ENCODE data around the gene ACSF2. TPM values are rescaled to one million over a fixed set of nuclear protein-coding genes. Genes with fewer than 3 reads are reported as not detected.

Gene ACSF2
- total RNA-seq, 2 donors from 2014 or later: 49.0 to 111 TPM

DNA sequence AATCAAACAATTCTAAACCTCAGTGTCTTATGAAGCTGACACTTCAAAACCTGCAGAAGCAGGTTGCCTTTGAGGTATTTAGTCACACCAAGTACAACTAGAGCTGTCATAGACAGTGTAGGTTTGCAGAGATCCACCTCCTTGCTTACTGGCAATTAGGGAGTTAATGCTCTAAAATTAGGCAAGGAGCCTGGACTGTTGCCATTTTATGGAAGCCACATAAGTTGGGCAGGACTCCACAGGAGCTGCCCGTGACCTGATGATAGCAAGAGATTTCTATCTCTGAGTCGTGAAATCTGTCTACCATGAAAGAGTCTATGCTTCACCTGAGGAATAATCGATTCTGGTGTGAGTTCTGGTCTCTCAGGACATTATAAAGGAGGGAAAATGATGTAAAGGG is 44.1 kb upstream of the ACSF2 start:
- intact Hi-C loops (cut with DNase I): no loop called here
- Histone ChIP-seq H3K27ac (no peak overlapping the region), H3K4me3 (no peak overlapping the region), H3K4me1 (replicated peaks) (no peaks in the 10 kb centered on the region), H3K9me3 (no peaks in the 10 kb centered on the region), H3K27me3 (replicated peaks; ENCODE audit: insufficient read depth) (no peaks in the 10 kb centered on the region), H3K36me3 (peaks cover 0 to 7% of the 10 kb centered on the region in 2 donors)
- DNase-seq (ENCODE audit: low spot score): no peak
- TF ChIP-seq POLR2AphosphoS5 (IDR thresholded peaks at IDR 0.05): no peak
- TF ChIP-seq, protein P1, sequence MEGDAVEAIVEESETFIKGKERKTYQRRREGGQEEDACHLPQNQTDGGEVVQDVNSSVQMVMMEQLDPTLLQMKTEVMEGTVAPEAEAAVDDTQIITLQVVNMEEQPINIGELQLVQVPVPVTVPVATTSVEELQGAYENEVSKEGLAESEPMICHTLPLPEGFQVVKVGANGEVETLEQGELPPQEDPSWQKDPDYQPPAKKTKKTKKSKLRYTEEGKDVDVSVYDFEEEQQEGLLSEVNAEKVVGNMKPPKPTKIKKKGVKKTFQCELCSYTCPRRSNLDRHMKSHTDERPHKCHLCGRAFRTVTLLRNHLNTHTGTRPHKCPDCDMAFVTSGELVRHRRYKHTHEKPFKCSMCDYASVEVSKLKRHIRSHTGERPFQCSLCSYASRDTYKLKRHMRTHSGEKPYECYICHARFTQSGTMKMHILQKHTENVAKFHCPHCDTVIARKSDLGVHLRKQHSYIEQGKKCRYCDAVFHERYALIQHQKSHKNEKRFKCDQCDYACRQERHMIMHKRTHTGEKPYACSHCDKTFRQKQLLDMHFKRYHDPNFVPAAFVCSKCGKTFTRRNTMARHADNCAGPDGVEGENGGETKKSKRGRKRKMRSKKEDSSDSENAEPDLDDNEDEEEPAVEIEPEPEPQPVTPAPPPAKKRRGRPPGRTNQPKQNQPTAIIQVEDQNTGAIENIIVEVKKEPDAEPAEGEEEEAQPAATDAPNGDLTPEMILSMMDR (IDR thresholded peaks at IDR 0.05): no peak
- WGBS: 19% methylated on average over 3 of the region's 3 CpGs

DNA sequence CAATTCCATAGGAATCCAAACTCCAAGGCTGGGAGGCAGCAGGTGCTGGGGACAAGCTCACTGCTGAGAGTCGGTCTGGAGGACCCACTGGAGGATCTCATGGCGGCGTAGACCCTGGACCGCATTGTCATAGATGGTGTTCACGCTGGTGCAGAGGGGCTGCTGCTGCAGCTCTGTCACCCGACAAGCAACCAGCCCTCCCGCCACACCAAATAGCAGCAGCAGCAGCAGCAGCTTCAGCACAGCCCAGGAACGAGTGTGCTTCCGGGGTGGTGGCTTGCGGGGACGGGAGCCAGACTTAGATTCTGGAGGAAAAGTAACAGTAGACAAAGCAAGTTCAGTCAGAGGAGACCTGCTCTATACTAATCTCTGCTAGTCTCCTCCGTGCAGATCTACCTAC is 43.1 kb upstream of the ACSF2 start:
- H3K4me3 ChIP-seq: no peak overlapping the region
- H3K9me3 ChIP-seq: no peaks in the 10 kb centered on the region
- intact Hi-C loops (cut with DNase I): no loop called here
- no peak for DNase-seq (ENCODE audit: low spot score)
- whole genome bisulfite sequencing: 89% methylated on average over 12 of the region's 12 CpGs
- peaks cover 0 to 7% of the 10 kb centered on the region in 2 donors for H3K36me3 ChIP-seq
- TF ChIP-seq, protein P1 (IDR thresholded peaks at IDR 0.05): no peak
- TF ChIP-seq POLR2A (IDR thresholded peaks at IDR 0.05): no peak
- TF ChIP-seq POLR2AphosphoS5 (IDR thresholded peaks at IDR 0.05): no peak
- no peaks in the 10 kb centered on the region for H3K27me3 ChIP-seq (replicated peaks; ENCODE audit: insufficient read depth)
- no peak overlapping the region for H3K27ac ChIP-seq
- H3K4me1 ChIP-seq (replicated peaks): no peaks in the 10 kb centered on the region

DNA sequence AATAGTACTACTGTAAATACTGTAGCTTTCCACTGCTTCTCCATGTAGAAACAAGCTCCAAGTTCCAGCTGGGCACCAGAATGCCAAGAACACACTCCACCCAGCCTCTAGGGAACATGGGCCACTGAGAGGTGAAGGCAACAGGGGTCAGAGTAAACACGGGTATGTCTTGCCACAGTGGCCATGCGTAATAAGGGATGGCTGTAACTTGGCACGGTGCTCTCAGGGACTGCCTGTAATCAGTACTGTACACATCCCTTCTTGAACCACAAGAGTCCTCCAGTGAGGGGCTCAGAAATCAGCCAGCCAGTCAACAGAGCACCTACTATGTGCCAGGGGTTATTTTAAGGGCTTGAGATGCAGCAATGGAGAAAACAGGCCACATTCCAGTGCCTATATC is 39.5 kb upstream of the ACSF2 start:
- Histone ChIP-seq H3K36me3 (peaks cover 0 to 16% of the 10 kb centered on the region in 2 donors), H3K4me1 (replicated peaks) (no peaks in the 10 kb centered on the region)
- intact Hi-C loops (cut with DNase I): no loop called here

DNA sequence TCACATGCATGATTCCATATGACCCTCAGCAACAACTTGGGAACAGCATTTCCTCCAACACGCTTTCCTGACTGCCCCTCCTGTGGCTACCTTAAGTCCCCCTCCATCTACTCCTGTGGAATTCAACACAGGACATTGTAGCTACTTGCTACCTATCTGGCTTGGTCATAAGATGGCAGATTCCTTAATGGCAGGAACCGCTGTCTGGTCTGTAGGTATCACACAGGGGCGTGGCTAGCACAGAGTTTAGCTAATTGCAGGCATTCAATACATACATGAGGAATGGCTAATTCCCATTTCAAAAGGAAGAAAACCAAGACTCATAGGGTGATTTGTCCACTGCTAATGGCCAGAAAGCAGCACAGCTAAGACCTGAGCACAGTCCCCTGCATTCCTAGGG is 37.3 kb upstream of the ACSF2 start:
- intact Hi-C loops (cut with DNase I): no loop called here
- Histone ChIP-seq H3K27me3 (replicated peaks; ENCODE audit: insufficient read depth) (no peaks in the 10 kb centered on the region), H3K9me3 (no peaks in the 10 kb centered on the region), H3K27ac (no peak overlapping the region), H3K4me3 (no peak overlapping the region), H3K36me3 (peaks cover 7 to 30% of the 10 kb centered on the region in 2 donors), H3K4me1 (replicated peaks) (no peaks in the 10 kb centered on the region)
- TF ChIP-seq, protein P1 (IDR thresholded peaks at IDR 0.05): no peak
- TF ChIP-seq POLR2A (IDR thresholded peaks at IDR 0.05) (no peak), POLR2AphosphoS5 (IDR thresholded peaks at IDR 0.05) (no peak)
- WGBS: 89% methylated on average over 3 of the region's 3 CpGs
- no peak for DNase-seq (ENCODE audit: low spot score)

More for the DNA sequence above, 39.5 kb upstream of the ACSF2 start:
- 81% methylated on average over 3 of the region's 3 CpGs for WGBS
- H3K4me3 ChIP-seq: no peak overlapping the region
- no peaks in the 10 kb centered on the region for H3K9me3 ChIP-seq
- no peaks in the 10 kb centered on the region for H3K27me3 ChIP-seq (replicated peaks; ENCODE audit: insufficient read depth)
- no peak for DNase-seq (ENCODE audit: low spot score)
- H3K27ac ChIP-seq: no peak overlapping the region
- TF ChIP-seq, protein P1 (IDR thresholded peaks at IDR 0.05): no peak
- no peak for TF ChIP-seq POLR2AphosphoS5 (IDR thresholded peaks at IDR 0.05)
- TF ChIP-seq POLR2A (IDR thresholded peaks at IDR 0.05): no peak

DNA sequence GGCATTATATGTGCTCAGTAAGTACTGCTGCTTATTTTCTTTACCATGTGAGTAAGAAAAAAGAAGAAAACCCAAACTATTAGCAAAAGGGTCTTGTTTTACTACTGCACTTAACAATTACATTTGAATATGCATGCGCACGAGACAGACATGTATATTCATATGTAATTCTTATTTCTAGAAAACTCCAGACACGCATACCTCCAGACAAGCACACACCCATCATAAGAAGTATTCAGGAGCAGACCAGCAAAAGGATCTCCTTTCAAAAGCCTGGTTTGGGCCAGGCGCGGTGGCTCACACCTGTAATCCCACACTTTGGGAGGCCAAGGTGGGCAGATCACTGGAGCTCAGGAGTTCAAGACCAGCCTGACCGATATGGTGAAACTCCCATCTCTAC is 36.5 kb upstream of the ACSF2 start:
- intact Hi-C loops (cut with DNase I): no loop called here
- Histone ChIP-seq H3K4me3 (no peak overlapping the region), H3K27me3 (replicated peaks; ENCODE audit: insufficient read depth) (no peaks in the 10 kb centered on the region), H3K27ac (no peak overlapping the region), H3K36me3 (peaks cover 7 to 33% of the 10 kb centered on the region in 2 donors), H3K9me3 (no peaks in the 10 kb centered on the region), H3K4me1 (replicated peaks) (no peaks in the 10 kb centered on the region)
- no peak for DNase-seq (ENCODE audit: low spot score)
- TF ChIP-seq, protein P1 (IDR thresholded peaks at IDR 0.05): no peak
- TF ChIP-seq POLR2A (IDR thresholded peaks at IDR 0.05) (no peak), POLR2AphosphoS5 (IDR thresholded peaks at IDR 0.05) (no peak)
- 97% methylated on average over 6 of the region's 6 CpGs for WGBS
